Caco-2 (cell line): ENCODE data around the gene TMEM30B. TPM values are rescaled to one million over a fixed set of nuclear protein-coding genes. Genes with fewer than 3 reads are reported as not detected.

Experiments
- BruUV-seq: library from RNA; stranded (reverse); fragments of 400-500 nt; replicated peaks from 2 replicates; lab custom pipeline; 2021; lab: Mats Ljungman, UMichigan
- CTCF ChIA-PET: fragments of 300-600 bp; sonication (Branson Sonifier 250); formaldehyde crosslinking; loops from one replicate; lab custom pipeline; 2022; ENCODE audit warnings: antibody characterized with exemption; lab: Charles Lee
- POLR2A ChIA-PET: fragments of 300-600 bp; sonication (Branson Sonifier 250); formaldehyde crosslinking; loops from one replicate; lab custom pipeline; 2022; ENCODE audit warnings: antibody characterized with exemption; lab: Charles Lee
- DNase-seq, 2 experiments: peaks; one replicate each; pipeline versions ENCODE4 v3.0.0 to v3.0.0-alpha.2; 2020 to 2022
- H3K27me3 ChIP-seq: replicated peaks from 2 replicates; pipeline ENCODE4 v1.6.0; 2011; ENCODE audit warnings: low read length; ENCODE audit not compliant: control insufficient read depth, insufficient read depth
- H3K36me3 ChIP-seq: 2 replicates; pipeline ENCODE4 v1.5.1; 2011; ENCODE audit warnings: low read length; ENCODE audit not compliant: control insufficient read depth, insufficient read depth
- H3K4me1 ChIP-seq: fragments of 250-450 bp; sonication (Bioruptor Pico); 2 replicates; pipeline ENCODE4 v1.5.1; 2020; ENCODE audit warnings: mild to moderate bottlenecking
- H3K4me3 ChIP-seq: 2 replicates; pipeline ENCODE4 v1.5.1; 2011; ENCODE audit warnings: low read depth, mild to moderate bottlenecking, control low read depth, low read length
- H3K9me3 ChIP-seq: fragments of 250-450 bp; sonication (Bioruptor Pico); 2 replicates; pipeline ENCODE4 v1.5.1; 2020; ENCODE audit warnings: mild to moderate bottlenecking, moderate library complexity
- H3K27ac Mint-ChIP-seq: one replicate; pipeline ENCODE4 v1.8.0; 2022; ENCODE audit warnings: mixed read lengths; ENCODE audit not compliant: unreplicated experiment
- H3K27me3 Mint-ChIP-seq: one replicate; pipeline ENCODE4 v1.8.0; 2022; ENCODE audit warnings: mixed read lengths; ENCODE audit not compliant: insufficient read depth, unreplicated experiment
- H3K36me3 Mint-ChIP-seq: one replicate; pipeline ENCODE4 v1.8.0; 2022; ENCODE audit warnings: mild to moderate bottlenecking, mixed read lengths; ENCODE audit not compliant: insufficient read depth, unreplicated experiment
- H3K4me1 Mint-ChIP-seq: one replicate; pipeline ENCODE4 v1.8.0; 2022; ENCODE audit warnings: low read depth, mixed read lengths; ENCODE audit not compliant: unreplicated experiment
- H3K4me3 Mint-ChIP-seq: one replicate; pipeline ENCODE4 v1.8.0; 2022; ENCODE audit warnings: mild to moderate bottlenecking, moderate library complexity, mixed read lengths; ENCODE audit not compliant: unreplicated experiment
- H3K9me3 Mint-ChIP-seq: one replicate; pipeline ENCODE4 v1.8.0; 2022; ENCODE audit warnings: mixed read lengths; ENCODE audit not compliant: unreplicated experiment
- intact Hi-C: fragments of 100-400 bp; cut with micrococcal nuclease; formaldehyde crosslinking; loops from one replicate; pipeline ENCODE4 v1.10.0; 2022; ENCODE audit not compliant: unreplicated experiment
- total RNA-seq: library from RNA; stranded (reverse); gene quantifications from 2 replicates; pipeline ENCODE4 v1.2.3, GENCODE V29; 2022
- TF ChIP-seq, protein P1 (sequence below), 2 experiments: fragments of 200-600 bp in 1 of 2; IDR thresholded peaks; 1 replicate in 1 of 2; 2 replicates in 1 of 2; pipeline versions ENCODE4 v1.5.1 to v1.8.0; 2011 to 2022; ENCODE audit warnings: antibody characterized with exemption in 1 of 2, control low read depth in 1 of 2, inconsistent platforms in 1 of 2, low read depth in 1 of 2, low read length in 1 of 2, mild to moderate bottlenecking in 1 of 2, moderate library complexity in 1 of 2; ENCODE audit not compliant: insufficient read depth in 1 of 2, severe bottlenecking in 1 of 2, unreplicated experiment in 1 of 2

Gene TMEM30B
- total RNA-seq, 1 experiment from 2014 or later: 32.5 TPM

GRCh38 chr14:61277784-61278183, 3.4 kb downstream of the TMEM30B start:
- ChIA-PET CTCF (no interaction called here), POLR2A (interaction anchor here (0.5 kb wide), 1 partner anchor 10 kb away, joined by 3 read pairs; no protein-coding TSS in a partner anchor)
- Histone ChIP-seq H3K4me3 (peak overlapping the region; percentile 22), H3K4me1 (peaks cover 19% of the 10 kb centered on the region; the same call in 1 of the 2 replicates), H3K36me3 (no peaks in the 10 kb centered on the region), H3K27me3 (no peaks in the 10 kb centered on the region), H3K9me3 (no peaks in the 10 kb centered on the region)
- TF ChIP-seq, protein P1, sequence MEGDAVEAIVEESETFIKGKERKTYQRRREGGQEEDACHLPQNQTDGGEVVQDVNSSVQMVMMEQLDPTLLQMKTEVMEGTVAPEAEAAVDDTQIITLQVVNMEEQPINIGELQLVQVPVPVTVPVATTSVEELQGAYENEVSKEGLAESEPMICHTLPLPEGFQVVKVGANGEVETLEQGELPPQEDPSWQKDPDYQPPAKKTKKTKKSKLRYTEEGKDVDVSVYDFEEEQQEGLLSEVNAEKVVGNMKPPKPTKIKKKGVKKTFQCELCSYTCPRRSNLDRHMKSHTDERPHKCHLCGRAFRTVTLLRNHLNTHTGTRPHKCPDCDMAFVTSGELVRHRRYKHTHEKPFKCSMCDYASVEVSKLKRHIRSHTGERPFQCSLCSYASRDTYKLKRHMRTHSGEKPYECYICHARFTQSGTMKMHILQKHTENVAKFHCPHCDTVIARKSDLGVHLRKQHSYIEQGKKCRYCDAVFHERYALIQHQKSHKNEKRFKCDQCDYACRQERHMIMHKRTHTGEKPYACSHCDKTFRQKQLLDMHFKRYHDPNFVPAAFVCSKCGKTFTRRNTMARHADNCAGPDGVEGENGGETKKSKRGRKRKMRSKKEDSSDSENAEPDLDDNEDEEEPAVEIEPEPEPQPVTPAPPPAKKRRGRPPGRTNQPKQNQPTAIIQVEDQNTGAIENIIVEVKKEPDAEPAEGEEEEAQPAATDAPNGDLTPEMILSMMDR (IDR thresholded peaks at IDR 0.05; ENCODE audit: insufficient read depth in 1 of 2, low read depth in 1 of 2, low read length in 1 of 2, severe bottlenecking in 1 of 2, unreplicated experiment in 1 of 2): no peak
- peak overlapping the region; percentile 18 for H3K27ac Mint-ChIP-seq
- BruUV-seq: no TSS peak
- DNase-seq: no peak
- H3K27me3 Mint-ChIP-seq: no peaks in the 10 kb centered on the region
- H3K36me3 Mint-ChIP-seq: peaks cover 27% of the 10 kb centered on the region
- H3K4me1 Mint-ChIP-seq: peaks cover 17% of the 10 kb centered on the region
- peak overlapping the region; percentile 62 for H3K4me3 Mint-ChIP-seq
- intact Hi-C loops: loop anchor here (10.0 kb wide), 1 partner anchor 487 kb away; the partner anchor contains the start of gene SNAPC1
- H3K9me3 Mint-ChIP-seq: no peaks in the 10 kb centered on the region

DNA sequence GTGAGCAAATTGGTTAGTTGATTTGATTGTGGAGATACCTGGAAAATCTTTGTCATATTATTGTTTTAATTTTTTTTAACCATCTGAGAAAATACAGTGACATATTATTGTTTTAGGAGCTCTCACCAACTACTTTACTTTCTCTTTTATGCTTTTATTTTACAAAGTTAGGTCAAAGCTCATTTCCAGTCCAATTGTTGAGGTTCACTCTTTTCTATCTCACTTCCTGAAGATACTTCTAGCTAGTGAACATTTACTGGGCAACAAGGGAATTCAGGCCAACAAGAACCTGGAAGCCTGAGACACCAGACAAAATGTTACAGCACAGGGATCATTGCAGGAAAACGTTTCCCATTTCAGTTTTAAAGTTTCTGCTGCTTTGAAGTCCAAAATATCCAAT, 3.9 kb downstream of the TMEM30B start:
- H3K4me3 ChIP-seq: peak overlapping the region; percentile 22; the same call in 1 of the 2 replicates
- ChIA-PET CTCF (no interaction called here), POLR2A (interaction anchor here (0.5 kb wide), 1 partner anchor 10 kb away, joined by 3 read pairs; no protein-coding TSS in a partner anchor)
- H3K36me3 ChIP-seq: no peaks in the 10 kb centered on the region
- Mint-ChIP-seq H3K4me1 (peaks cover 17% of the 10 kb centered on the region), H3K36me3 (peaks cover 27% of the 10 kb centered on the region), H3K27ac (peak overlapping the region; percentile 18), H3K27me3 (no peaks in the 10 kb centered on the region), H3K9me3 (no peaks in the 10 kb centered on the region), H3K4me3 (peak overlapping the region; percentile 62)
- no peak for DNase-seq
- TF ChIP-seq, protein P1 (IDR thresholded peaks at IDR 0.05; ENCODE audit: insufficient read depth in 1 of 2, low read depth in 1 of 2, low read length in 1 of 2, severe bottlenecking in 1 of 2, unreplicated experiment in 1 of 2): no peak
- intact Hi-C loops: loop anchor here (10.0 kb wide), 1 partner anchor 488 kb away; the partner anchor contains the start of gene SNAPC1
- H3K4me1 ChIP-seq: peaks cover 16% of the 10 kb centered on the region; the same call in 1 of the 2 replicates
- BruUV-seq: no TSS peak
- no peaks in the 10 kb centered on the region for H3K9me3 ChIP-seq
- H3K27me3 ChIP-seq: no peaks in the 10 kb centered on the region

GRCh38 chr14:61271552-61271951, 9.6 kb downstream of the TMEM30B start:
- Mint-ChIP-seq H3K4me1 (no peaks in the 10 kb centered on the region), H3K27me3 (peaks cover 8% of the 10 kb centered on the region), H3K27ac (no peak overlapping the region), H3K4me3 (no peak overlapping the region), H3K36me3 (no peaks in the 10 kb centered on the region), H3K9me3 (no peaks in the 10 kb centered on the region)
- H3K4me1 ChIP-seq: no peaks in the 10 kb centered on the region
- intact Hi-C loops: loop anchor here (10.0 kb wide), 1 partner anchor 493 kb away; the partner anchor contains the start of gene SNAPC1
- H3K27me3 ChIP-seq: no peaks in the 10 kb centered on the region
- no peaks in the 10 kb centered on the region for H3K36me3 ChIP-seq
- TF ChIP-seq, protein P1 (IDR thresholded peaks at IDR 0.05; ENCODE audit: insufficient read depth in 1 of 2, low read depth in 1 of 2, low read length in 1 of 2, severe bottlenecking in 1 of 2, unreplicated experiment in 1 of 2): no peak
- H3K9me3 ChIP-seq: no peaks in the 10 kb centered on the region
- POLR2A ChIA-PET: interaction anchor here (0.6 to 1.0 kb wide), 2 partner anchors 9 to 228 kb away, joined by 3 read pairs; no protein-coding TSS in a partner anchor
- no peak overlapping the region for H3K4me3 ChIP-seq
- no TSS peak for BruUV-seq
- CTCF ChIA-PET: interaction anchor here (1.5 kb wide), 1 partner anchor 9 kb away, joined by 6 read pairs; the partner anchor contains the start of gene TMEM30B
- no peak for DNase-seq
